RPMI7951 (cell line): Measurements from ENCODE around the gene TRIM44. TPM values are rescaled to one million over a fixed set of nuclear protein-coding genes. Genes with fewer than 3 reads are reported as not detected.
"Not testable (repeated sequence)": the region's sequence is repeated elsewhere in the genome, so short reads cannot be mapped to it uniquely, and the experiment has no call there.

ENCODE experiments used
- DNase-seq: peaks from one replicate; pipeline ENCODE4 v3.0.0-alpha.2; 2012; ENCODE audit warnings: low read depth
- total RNA-seq: library from RNA; depleted of rRNA; stranded (reverse); fragments of >200 nt; shearing (Covaris generic); gene quantifications from 2 replicates; pipeline ENCODE4 v1.2.3, GENCODE V29; 2014; rRNA removed

TRIM44 gene
- total RNA-seq, 1 experiment from 2014 or later: 27.6 TPM

DNA sequence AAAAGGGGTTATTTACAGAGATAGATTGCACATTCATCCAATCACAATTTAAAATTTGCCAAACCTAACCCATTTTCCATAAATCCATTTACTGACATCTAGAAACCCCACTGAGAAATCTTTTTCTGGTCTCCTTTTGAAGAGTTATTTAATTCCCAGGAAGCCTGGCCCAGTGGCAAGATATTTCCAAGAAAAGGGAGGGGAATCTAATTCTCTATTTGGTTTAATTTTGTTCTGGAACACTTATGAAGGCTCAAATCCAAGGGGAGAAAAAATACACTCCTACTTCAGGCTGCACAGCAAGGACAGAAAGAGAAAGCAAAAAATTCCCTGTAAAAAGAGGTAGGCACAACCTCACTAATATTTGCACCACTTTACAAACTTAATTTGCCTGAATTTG lies 193.1 kb downstream of the TRIM44 start:
- no peak for DNase-seq

DNA sequence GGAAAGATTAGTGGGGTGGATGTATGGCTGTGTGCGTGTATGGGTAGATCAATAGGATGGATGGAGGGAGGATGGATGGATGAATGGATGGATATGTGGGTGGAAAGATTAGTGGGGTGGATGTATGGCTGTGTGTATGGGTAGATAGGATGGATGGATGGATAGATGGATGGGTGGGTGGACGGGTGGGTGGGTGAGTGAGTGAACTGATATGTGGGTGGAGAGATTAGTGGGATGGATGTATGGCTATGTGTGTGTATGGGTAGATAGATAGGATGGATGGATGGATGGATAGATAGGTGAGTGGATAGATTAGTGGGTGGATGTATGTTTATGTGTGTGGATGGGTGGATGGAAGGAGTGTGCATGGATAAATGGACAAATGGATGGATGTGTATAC lies 193.7 kb downstream of the TRIM44 start:
- no peak for DNase-seq

DNA sequence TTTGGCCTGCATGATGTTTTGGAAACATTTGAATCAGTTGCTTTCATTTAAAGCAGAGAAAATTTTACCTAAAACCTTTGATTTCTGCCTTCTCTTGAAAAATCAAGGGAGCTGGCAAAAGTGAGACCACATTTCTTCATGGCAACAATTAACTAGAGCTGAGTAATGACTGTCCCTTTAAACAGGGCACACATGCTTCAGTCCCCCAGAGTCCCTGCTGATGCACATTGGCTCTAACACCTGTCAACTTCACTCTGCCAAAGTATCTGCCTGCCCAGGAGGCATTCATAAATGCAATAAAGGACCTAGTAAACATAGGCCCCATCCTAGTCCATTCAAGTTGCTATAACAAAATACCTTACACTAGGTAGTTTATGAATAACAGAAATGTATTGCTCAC lies 194.2 kb downstream of the TRIM44 start:
- no peak for DNase-seq

DNA sequence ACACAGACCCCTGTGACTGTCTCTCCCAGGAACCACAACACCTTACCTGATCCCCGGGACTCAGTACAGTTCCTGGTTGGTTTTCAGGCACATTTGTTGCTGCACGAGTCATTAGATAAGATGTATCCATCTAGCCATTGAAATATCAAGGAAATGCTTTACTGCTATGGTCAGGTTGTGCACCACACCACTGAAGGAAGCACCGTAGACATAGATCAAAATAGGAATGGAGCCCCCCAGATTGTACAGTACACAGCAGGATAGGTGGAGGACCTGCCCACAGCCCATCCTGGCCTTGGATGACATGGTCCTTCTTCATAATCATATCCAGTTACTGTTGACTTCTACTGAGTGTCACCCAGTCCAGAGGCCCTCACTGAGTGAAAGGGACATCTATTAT lies 195.3 kb downstream of the TRIM44 start:
- no peak for DNase-seq

DNA sequence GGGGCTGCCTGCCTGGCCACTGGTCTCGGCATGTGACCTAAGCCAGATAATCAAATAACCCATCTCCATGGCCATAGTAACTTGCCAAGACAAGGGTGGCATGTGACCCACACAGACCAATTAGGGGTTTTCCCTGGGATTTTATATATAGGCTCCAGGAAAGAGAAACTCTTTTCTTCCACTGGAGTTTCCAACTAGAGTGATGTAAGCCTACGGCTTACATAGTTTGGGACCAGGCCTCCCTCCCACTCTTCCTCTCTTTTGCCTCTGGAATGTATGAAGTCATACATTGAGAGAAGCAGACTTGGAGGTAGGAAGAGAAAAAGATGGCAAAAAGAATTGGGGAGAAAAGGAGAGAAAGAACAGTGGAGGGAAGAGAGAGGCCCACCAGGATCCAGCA lies 196.7 kb downstream of the TRIM44 start:
- no peak for DNase-seq

DNA sequence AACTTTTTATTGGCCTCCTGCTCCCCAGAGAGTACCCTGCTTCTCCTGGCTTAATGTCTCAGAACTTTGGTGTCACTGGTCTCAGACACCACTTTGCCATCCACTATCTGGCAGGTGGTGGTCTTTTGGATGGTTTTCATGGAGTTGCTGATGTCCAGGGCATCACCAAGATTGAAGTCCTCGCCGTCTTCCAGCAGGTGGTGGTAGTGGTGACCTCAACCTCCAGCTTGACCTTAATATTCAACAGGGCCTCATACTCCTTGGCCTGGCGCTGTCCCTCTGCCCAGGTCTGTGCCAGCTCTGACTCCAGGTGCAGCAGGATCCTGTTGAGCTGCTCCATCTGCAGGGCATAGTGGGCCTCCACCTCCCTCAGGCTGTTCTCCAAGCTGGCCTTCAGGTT lies 197.6 kb downstream of the TRIM44 start:
- not testable (repeated sequence) for DNase-seq

DNA sequence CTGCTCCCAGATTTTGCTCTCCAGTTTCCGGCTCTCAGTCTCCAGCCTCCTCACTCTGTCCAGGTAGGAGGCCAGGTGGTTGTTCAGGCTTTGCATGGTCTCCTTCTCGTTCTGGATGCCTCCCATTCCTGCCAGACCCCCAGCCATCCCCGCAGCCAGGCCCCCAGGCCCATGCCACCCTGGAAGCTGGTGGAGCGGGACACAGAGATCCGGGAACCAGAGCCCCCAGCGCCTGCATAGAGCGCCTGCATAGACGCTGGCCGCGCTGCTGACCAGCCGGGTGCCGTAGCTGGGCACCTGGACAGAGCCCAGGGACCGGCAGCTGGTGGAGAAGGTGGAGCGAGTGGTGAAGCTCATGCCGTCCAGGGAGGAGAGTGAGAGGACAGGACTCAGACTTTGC lies 198.6 kb downstream of the TRIM44 start:
- DNase-seq: no peak

DNA sequence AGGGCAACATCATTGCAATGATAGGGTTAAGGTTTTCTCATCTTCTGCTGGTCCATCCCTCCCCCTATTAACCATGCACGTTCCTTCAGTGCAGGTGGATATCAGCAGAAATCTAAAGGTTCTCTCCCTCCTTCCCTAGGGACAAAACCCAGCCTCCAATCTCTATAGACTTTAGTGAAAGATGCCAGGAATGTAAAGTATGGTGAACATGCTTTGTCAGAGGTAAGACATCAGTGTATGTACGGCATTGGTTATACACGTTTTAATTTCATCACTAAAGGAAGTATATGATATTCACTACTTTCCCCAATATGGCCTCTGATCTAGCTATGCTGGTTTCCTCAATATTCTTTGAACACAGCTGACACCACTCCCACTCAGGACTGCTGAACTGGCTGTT lies 200.1 kb downstream of the TRIM44 start:
- no peak for DNase-seq

DNA sequence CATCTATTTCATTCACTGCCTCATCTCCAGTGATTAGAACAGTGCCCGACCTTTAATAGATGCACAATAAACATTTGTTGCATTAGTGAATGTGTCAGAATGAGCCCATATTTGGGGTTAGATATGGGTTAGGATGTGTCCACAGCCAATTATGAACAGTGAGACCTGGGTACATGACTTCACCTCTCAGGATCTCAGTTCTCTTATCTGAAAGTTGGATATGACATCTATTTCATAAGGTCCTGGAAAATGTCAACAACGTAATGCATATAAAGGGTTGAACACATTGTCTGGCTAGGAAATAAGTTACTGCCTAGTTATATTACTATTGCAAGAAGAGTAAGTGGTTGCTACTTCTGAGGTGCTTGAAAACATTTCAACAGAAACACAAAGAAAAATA lies 201.6 kb downstream of the TRIM44 start:
- DNase-seq: no peak

DNA sequence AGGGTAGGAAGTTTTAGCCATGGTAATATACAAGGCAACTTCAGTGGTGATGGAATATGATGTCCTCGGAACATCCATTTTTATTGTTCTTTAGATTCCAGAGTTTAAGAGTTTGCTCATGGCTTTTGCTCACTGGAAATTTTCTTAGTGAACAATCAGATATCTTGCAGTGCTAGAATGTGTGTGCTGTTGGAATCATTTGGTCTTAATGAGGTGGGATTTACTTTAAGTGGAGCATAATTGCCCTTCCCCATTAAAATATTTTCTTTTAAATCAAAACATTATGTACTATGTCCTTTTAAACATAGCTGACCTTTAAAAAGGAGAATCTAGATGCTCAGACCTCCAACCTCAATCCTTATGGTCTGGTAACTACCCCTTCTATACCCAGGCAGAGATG lies 204.0 kb downstream of the TRIM44 start:
- DNase-seq: no peak

Other genes starting within 250 kb of the TRIM44 start
- gene SLC1A2, start 243.2 kb upstream of the TRIM44 start, total RNA-seq: 0.39 and 0.48 TPM in 2 replicates
- gene PAMR1, start 137.2 kb upstream of the TRIM44 start, total RNA-seq: under 0.01 and 0.24 TPM in 2 replicates
- gene FJX1, start 44.3 kb upstream of the TRIM44 start, total RNA-seq: 7.0 and 7.9 TPM in 2 replicates